HG03196 (cell line): ENCODE results near the gene EXOC3L4.
"Not testable (repeated sequence)": the region's sequence is repeated elsewhere in the genome, so short reads cannot be mapped to it uniquely, and the experiment has no call there.

Experiments used
- ATAC-seq: cut with Tn5 transposase; IDR thresholded peaks from one replicate; pipeline ENCODE4 v1.9.1; 2021; ENCODE audit not compliant: unreplicated experiment

The EXOC3L4 gene

DNA sequence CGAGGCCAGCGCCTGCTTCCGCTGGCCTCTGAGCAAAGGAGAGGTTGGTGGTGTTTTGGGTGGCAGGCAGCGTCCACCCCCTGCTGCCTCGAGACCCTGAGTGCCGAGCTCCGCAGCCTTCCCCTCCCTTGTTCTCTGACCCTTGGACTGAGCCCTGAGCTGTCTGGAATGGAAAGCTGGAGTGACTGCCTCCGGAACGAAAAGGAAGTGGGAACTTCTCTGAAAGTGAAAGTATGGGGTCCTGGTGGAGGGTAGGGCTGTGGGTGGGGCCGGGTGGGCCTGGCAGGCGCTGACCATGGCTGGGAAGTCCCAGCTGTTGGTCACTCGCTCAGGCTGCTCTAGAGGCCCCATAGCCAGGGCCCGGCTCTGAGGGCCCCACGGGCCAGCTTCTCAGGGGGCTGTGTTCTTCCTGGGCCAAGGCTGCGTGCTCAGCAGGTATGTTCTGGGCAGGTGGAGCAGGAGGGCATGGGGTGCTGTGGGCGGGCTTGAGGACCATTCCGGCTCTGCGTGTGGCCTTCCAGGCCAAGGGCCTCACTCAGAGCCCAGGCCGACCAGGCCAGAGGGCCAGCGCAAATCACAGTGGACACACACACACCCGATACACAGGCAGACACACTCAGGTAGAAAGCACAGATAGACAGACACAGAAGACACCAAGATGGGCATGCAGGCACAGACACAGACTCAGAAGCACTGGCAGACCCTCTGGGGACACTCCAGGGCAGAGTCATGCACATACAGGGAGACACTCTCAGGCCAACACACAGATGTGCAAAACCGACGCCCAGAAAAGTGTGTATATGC, at the start of gene EXOC3L4:
TSS of gene EXOC3L4 (plus strand) at position 320 of the 804 bp plus-strand sequence. CDS start 5,495 bp downstream, outside the sequence.
- ATAC-seq, result no peak

DNA sequence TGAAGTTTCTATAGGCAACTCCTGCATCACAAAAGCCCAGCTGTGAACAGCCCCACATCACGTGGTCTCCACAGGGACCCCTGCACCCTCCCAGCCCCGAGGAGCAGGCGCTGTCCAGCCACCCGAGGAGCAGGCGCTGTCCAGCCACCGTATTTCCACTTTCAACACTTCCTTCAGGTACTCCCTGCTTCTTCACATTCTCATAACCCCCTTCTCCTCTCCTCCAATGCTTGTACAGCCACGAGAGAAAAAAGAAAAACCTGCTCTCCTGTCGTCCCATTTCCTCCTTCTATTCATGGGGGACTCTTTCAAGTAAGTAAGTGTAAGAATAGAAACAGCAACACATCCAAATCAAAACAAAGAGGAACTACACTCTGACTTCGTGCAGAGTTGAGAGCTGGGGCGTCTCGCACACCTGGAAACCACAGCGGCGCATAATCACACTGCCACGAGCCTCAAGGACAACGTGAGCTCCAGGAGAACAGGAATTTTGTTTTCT, 49.1 kb upstream of the EXOC3L4 start:
- no peak for ATAC-seq

DNA sequence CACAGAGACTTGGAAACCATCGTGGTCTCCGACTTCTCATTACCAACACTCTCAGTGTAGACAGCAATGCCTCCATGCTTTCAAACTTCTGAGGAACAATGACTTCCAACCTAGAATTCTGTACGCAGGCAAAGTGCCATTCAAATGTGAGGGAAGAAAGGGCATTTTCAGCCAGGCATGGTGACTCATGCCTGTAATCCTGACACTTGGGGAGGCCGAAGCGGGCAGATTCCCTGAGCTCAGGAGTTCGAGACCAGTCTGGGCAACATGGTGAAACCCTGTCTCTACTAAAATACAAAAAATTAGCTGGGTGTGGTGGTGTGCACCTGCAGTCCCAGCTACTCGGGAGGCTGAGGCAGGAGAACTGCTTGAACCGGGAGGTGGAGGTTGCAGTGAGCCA, 47.1 kb upstream of the EXOC3L4 start:
- ATAC-seq, result not testable (repeated sequence)

DNA sequence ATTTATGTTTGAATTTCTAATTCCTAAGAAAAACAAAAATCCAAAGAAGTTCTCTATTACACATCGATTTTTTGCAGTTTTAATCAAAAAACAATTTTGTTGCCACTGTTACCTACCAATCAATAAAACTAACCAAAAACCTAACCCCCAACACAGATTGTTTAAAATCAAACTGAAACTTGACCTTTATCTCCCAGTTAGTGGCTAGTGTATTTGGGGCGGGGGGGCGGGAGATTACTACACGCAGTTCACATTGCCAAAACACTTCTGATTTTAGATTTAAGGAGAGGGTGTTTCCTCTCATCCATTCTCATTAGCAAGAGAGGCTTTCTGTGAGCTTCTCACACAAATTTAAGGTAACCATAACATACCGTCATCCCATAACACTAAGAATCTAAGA, 43.6 kb upstream of the EXOC3L4 start:
- no peak for ATAC-seq

DNA sequence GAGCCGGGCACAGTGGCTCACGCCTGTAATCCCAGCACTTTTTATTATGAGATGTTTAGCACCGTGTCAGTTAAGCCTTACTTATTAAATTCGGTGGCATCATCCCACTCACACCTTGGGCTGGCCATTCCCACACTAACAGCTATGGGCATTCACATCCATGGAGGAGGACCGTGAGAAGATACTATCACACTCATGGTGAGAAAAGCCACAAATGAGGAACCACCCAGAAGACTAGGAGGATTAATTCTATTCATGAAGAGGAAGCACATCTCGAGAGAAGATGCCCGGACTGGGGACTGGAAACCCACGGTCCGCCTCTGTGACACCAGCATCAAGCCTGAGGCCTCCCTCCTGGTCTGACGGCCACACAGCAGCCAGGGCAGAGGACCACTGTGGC, 42.1 kb upstream of the EXOC3L4 start:
- ATAC-seq, result no peak

DNA sequence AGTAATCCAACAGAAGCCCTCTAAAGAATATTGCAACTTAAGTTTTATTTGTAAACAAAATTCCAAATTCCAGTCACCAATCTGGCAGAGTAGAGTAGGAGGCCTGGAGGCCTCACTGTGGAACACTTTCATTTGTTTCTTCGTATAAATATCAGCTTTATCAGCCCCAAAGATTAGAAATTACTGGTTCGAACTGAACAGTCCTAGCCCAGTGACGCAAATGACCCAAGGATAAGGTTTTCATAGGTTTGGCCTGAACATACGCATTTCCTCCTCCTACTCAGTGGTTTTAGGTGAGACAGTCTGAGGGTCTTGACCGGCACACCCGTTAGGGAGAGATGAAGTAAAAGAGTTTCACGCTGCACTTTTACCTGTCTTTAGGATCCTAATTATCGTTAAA, 38.8 kb upstream of the EXOC3L4 start:
- ATAC-seq, result no peak

DNA sequence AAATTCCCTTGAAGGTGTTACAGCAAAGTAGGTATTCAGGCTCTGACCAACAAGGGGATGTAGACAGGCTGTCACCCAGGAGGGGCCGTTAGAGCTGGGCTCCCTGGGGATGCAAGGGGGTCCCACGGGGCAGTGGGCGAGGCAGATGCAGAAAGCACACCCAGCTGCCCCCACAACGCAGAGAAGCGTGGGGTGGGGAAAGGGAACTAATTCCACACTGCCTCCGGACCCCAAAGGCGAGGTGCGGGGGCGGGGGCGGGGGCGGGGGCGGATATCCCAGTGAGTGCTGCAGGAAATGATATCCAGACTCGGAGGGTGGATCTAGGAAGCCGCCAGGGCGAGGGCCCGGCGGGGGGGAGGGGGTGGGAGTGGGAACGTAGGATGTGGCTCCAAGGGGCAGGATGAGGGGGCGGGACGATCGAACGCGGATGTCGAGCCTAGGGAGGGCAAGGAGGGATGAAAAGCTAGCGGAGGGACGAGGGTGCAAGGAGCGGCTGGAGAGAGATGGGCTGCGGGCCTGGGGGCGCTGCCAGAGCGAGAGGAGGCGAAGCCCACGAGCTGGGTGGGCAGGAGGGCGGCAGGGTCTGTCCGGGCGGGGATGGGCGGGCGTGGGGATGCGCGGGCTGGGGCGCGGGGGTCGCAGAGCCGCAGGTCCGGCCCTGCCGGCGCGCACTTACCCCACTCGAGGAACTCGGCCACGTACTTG, 38.0 kb upstream of the EXOC3L4 start:
- ATAC-seq, result peak; percentile 2

DNA sequence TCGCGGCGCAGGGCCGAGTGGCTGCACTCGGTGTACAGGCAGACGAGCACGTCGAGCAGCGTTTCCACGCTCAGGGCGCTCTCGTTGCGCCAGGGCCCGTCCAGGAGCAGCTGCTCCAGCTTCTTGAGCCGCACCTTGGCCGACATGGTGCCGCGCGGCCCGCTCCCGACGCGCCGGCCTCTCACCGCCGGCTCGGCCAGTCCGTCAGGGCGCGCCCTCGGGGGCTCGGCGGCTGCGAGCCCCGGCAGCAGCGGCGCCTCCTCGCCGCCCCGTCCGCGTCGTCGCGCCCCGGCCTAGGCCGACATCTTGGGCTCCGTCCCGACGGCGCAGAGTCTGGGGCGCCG, 37.5 kb upstream of the EXOC3L4 start:
- no peak for ATAC-seq

DNA sequence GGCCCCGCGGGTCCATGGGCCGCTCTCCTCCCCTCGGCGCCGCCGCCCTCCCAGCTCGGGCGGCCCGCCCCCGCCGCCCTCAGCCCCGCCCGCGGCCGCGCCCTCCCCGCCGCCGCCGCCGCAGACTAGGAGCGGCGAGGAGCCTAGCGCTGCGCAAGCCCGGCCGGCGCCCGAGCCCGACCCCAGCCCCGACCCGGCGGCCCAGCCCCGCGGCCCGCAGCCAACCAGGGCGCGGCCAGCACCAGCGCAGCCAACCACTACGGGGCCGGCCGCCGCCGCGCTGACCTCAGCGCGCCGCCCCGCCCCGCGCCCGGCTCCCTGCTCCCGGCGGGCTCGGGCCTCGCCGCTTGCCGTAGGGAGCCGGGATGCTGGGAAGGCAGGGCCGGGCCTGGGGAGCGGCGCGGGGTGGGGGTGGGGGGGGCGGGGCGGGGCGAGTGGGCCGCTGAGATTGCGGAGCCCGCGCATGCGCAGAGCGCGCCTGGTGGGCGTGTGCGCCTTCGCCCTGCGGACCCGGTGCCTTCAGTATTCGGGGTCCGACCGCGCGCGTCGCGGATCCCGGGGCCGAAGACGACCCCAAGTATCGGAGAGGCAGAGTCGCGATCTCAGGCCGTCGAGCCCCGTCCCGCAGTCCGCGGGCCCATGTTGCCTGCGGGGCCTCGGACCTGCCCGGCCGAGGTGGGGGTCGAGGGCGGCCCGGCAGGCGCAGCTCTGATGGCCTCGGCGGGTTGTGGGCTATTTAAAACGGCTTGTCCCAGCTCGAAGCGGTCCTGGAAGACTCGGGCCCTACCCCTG, 37.0 kb upstream of the EXOC3L4 start, which contains the start of gene CDC42BPB:
TSS of gene CDC42BPB (minus strand) at position 178 of the 792 bp plus-strand sequence. CDS start 376 bp downstream, outside the sequence.
- ATAC-seq, result peak; percentile 74

DNA sequence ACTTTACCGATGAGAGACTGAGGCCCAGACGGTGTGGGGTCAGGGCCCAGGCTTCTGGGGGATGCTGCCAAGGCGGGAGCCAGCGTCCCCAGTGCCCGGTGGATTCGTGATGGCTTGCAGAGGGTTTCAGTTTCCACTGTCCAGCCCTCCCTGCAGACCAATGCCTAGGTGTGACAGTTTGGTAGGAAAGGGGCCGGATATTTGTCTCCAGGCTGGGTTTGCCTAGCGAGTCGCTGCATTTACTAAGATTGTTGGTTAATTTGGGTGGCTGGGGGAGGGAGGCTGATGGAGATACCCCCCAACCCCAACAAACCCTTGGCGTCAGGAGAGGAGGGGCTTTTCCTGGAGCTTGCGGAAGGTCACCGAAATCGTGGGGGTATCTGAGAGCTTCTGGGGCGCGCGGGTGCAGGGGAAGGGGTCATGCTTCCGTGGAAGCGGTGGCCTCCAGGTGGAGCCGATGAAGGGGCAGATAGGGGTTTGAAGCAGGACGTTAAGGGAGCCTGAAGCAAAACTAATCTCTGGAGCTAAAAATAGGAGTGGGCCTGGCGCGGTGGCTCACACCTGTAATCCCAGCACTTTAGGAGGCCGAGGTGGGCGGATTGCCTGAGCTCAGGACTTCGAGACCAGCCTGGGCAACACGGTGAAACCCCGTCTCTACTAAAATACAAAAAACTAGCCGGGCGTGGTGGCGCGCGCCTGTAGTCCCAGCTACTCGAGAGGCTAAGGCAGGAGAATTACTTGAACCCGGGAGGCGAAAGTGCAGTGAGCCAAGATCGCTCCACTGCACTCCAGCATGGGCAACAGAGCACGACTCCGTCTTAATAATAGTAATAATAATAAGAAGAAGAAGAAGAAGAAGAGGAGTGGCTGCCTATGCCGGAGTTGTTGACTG, 36.1 kb upstream of the EXOC3L4 start:
- no peak for ATAC-seq

DNA sequence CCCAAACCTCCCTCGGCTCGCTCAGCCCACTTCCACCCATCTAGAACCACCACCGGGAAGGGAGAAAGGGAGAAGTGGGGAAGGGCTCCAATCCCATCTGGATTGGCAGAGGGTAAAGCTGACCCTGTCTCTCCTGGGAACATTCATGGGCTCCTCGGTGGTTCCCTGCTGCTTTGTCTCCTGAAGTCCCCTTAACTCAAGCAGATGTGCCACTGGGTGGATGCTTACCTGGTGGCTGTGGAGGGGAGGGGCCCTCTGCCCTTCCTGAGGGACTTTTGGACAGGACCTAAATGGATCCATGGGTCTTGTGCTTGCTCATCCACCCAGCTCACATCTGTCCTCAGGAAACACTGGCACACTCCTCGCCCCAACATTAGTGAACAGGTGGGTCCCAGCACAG, 35.0 kb upstream of the EXOC3L4 start:
- ATAC-seq, result no peak

DNA sequence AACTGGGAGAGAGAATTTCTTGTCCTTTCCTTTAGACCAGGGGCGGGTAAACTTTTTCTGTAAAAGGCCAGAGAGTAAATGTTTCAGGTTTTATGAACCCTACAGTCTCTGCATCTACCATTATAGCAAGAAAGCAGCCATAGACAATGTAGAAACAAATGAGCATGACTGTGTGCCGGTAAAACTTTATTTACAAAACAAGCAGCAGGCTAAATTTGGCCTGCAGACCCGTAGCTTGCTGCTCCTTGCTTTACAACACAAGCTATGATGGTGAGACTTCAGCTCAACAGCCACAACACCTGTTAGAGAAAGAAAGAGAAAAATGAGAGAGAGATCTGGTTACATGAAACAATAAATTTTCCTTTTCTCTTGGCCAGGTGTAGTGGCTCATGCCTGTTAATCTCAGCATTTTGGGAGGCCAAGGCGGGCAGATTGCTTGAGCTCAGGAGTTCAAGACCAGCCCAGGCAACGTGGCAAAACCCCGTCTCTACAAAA, 33.0 kb upstream of the EXOC3L4 start:
- ATAC-seq, result no peak

DNA sequence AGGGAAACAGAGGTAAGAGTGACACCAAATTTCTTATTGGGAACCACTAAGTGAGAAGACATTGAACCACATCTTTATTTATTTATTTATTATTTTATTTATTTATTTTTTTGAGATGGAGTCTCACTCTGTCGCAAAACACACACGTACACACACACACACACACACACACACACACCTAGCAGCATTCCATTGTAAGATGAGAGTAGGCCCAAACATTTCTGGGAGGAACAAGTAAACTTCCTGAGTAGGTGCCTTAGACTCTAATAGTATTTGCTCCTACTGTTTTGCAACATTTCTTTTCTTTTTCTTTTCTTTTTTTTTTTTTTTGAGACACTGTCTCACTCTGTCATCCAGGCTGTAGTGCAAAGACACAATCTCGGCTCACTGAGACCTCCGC, 30.1 kb upstream of the EXOC3L4 start:
- no peak for ATAC-seq

DNA sequence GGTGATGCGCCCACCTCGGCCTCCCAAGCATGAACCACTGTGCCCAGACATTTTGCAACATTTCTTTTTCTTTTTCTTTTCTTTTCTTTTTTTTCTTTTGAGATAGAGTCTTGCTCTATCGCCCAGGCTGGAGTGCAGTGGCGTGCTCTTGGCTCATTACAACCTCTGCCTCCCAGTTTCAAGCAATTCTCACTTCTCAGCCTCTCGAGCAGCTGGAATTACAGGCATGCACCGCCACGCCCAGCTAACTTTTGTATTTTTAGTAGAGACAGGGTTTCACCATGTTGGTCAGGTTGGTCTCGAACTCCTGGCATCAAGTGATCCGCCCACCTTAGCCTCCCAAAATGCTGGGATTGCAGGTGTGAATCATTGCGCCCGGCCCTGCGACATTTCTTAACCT, 29.5 kb upstream of the EXOC3L4 start:
- no peak for ATAC-seq

DNA sequence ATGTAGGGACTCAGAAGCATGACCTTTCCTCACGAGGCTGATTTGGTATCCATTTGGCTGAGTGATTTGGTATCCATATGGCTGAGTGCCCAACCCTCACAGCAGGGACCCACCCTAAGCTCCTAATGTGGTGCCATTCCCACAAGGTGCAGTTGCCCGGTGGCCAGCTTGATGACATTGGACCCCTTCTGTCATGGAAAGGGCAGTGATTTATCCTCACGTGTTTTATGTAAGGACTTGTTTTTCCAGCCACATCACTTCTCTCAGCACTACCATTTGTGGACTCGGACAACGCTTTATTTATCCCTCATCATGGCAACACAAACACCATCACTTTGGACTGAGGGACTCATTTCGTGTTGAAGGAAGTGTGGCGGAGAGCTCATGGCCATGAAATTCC, 28.7 kb upstream of the EXOC3L4 start:
- ATAC-seq, result no peak

DNA sequence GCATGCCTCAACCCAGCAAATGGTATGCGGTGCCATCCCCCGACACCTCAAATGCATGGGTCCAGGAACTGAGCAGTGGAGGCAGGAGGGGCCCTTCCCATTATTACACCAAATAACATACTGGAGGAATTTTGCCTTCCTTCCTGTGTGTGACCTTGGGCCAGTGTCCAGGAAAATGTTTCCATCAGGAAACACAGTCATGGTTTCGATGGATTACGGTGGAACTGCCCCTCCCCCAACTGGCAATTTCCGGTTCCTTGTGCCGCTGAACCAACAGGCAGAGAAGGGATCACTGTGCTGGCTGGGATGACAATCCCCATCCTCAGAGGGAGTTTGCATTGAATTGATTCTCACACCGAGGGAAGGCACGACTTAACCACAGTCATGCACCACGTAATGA, 28.1 kb upstream of the EXOC3L4 start:
- ATAC-seq, result no peak

DNA sequence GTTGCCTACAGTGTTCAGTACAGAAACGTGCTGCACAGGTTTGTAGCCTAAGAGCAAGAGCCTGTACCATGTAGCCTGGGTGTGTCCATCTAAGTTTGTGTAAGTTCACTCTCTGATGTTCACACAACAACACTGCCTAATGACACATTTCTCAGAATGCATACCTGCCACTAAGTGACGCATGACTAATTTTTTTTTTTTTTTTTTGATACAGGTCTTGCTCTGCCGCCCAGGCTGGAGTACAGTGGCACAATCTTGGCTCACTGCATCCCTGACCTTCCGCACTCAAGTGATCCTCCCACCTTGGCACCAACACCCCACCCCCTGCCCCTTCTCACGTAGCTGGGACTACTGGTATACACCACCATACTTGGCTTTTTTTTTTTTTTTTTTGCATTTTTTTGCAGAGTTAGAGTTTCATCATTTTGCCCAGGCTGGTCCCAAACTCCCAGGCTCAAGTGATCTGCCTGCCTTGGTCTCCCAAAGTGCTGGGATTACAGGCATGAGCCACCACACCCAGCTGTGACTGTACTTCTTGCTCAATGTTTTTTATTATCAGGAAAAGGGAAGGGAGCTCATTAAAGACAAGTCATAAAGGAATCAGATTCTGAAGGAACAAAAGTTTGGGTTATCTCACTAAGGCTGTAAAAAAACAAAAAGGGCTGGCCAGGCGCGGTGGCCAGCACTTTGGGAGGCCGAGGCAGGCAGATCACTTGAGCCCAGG, 27.1 kb upstream of the EXOC3L4 start:
- no peak for ATAC-seq

DNA sequence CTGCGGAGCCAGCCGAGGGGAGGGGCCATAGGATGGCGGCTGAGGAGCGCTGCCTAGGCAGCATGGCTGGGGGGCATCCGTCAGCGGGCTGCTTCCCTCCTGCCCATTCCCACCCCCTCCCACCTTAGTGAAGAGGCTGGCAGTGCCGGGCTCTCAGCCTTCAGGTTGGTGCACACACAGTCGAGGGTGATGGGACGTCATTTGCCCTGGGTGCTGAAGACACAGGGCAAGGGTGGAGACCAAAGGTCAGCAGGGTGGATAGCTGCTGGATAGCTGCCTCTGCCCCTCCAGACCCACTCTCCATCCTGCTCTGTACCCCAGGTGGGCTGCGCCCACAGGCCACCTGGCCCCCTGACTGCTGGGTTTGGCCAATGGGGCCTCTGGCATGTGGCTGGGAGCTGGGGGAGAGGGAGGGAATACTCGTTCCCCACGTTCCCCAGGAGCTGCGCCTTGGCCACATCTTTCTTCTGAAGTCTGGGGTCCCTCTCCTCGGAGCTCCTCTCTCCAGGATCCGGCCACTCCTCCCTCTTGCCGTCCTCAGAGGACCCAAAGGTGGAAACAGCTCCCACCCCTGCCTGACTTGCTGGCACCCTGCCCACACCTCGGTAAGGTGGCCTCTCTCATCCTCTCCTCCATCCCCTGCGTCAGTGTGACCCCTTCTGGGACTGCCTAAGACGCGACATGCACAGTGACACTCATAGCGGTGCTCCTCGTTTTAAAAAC, 26.0 kb upstream of the EXOC3L4 start:
- ATAC-seq, result no peak
